ENCODE data around the gene PARVA.
"Not testable (repeated sequence)": the region's sequence is repeated elsewhere in the genome, so short reads cannot be mapped to it uniquely, and the experiment has no call there.

PARVA gene

GRCh38 chr11:12377106-12377823, at the start of gene PARVA:
TSS of gene PARVA (plus strand) at chr11:12377571. CDS start at chr11:12377648, 77 bp downstream.
- DNase-seq, result no peak

DNA sequence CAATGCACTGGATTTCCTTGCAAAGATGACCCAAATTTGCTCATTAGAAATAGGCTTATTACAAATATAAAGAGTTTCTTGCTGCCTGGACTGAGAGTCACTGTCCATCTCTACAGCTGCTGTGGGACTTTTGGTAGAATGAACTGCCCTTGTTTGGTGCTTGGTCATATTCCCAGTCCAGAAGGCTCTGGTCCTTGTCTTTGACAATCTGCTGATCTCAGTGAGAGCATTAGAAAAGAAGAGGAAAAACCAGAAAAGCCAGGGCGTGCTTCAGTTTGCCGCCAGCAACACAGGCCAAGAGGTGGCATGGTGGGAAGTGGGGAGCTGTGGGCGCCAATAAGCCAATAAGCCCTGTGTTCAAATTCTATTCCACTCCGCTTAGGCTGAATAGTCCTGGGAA, 48.2 kb upstream of the PARVA start:
- no peak for DNase-seq

GRCh38 chr11:12329797-12330196, 47.6 kb upstream of the PARVA start:
- DNase-seq, result no peak

DNA sequence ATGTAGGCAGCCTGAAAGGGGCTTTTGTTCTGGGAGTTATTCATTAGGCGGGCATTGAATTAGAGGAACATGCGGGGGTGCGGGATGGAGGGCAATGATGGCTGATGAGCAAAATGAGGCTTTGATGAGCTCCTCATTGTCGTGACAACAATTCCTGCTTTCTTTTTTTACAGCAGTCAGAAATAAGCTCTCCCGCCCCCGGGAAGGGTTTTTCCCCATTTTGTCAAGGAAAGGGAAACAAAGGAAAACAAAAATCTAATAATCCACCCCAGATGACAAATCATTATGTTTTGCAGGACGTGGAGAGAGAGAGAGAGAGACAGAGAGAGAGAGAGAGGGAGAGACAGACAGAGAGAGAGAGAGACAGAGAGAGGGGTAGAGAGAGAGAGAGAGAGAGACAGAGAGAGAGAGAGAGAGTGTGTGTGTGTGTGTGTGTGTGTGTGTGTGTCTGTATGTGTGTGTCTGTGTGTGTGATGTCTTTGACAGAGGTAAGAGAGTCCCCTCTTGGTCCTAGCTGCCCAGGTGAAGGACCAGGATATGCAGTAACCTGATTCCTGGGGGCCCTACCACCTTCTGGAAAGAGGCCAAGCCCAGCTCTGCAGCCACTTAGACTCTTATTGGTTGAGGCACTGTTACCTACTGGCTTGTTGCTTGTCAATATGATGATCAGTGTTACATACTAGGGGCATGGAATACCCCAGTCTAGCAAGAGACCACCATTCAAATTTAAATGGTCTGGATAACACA, 46.7 kb upstream of the PARVA start:
- DNase-seq, result no peak

DNA sequence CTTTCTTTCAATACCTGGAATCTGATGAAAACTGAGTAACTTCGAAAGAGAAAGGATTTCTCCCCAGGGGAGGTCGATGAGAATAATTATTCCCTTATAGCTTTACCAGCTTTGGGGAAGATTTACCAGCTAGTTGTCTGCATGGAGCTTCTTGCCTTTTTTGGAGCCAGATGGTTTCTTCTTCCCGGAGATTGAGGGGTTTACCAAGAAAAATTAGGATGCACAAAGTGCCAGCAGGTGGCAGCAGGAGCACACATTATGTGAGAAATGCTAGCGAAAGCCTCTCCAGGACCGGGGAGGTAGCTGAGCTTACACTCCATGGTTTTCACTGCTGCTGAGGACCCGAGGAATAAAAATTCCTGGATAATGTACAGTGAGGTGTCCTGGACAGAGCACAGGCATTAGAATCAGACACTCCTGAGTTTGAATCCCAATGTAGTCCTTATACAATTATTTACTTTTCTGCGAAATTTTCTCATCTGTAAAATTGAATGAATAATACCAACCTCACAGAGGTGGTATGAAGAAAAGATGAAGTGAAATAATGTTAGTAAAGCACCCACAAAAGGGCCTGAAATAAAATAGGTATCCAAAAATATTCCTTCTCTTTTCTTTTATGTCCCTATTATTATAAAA, 46.0 kb upstream of the PARVA start:
- peak; percentile 69 for DNase-seq

GRCh38 chr11:12343526-12343925, 33.8 kb upstream of the PARVA start:
- no peak for DNase-seq

- no peak for DNase-seq
Observed at GRCh38 chr11:12353534-12353933, 23.8 kb upstream of the PARVA start.

- DNase-seq, result no peak
Observed at GRCh38 chr11:12354750-12355545, 22.4 kb upstream of the PARVA start.

- no peak for DNase-seq
Observed at GRCh38 chr11:12356944-12357655, 20.3 kb upstream of the PARVA start.

DNA sequence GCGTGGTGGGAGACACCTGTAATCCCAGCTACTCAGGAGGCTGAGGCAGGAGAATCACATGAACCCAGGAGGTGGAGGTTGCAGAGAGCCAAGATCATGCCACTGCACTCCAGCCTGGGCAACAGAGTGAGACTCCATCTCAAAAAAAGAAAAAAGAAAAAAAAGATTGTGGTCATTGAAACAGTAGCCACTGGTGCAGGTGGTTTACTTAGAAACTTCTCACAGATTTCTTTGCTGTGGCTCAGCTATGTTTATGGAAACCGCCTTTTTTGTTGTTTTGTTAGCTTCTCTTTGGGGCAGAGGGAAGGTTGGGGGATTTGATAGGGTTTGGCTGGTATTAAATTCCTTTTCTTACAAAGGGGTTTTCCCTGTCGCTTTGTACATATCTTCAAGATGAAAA, 19.7 kb upstream of the PARVA start:
- not testable (repeated sequence) for DNase-seq

GRCh38 chr11:12358302-12359188, 18.8 kb upstream of the PARVA start:
- no peak for DNase-seq

GRCh38 chr11:12359761-12360160, 17.6 kb upstream of the PARVA start:
- no peak for DNase-seq

GRCh38 chr11:12361682-12362081, 15.7 kb upstream of the PARVA start:
- DNase-seq, result no peak

- DNase-seq, result no peak
Observed at GRCh38 chr11:12362857-12363256, 14.5 kb upstream of the PARVA start.

DNA sequence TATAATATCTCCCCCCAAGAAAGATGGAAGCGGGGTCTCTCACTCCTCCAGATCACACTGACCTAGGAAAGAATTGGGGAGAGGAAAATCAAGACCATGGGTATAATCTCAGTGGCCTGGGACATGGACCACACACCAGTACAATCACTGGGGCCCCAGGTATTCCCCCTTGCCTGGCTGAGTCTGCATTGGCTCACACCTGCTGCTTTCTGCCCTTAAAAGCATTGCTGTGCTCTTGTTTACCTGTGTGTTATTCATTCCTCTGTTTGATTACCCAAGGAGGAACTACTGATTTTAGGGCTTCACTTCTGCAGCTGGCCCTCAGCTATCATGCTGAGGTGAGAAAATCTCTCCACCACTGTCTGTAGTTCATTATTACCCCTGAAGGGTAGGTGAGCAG, 14.0 kb upstream of the PARVA start:
- DNase-seq, result no peak

DNA sequence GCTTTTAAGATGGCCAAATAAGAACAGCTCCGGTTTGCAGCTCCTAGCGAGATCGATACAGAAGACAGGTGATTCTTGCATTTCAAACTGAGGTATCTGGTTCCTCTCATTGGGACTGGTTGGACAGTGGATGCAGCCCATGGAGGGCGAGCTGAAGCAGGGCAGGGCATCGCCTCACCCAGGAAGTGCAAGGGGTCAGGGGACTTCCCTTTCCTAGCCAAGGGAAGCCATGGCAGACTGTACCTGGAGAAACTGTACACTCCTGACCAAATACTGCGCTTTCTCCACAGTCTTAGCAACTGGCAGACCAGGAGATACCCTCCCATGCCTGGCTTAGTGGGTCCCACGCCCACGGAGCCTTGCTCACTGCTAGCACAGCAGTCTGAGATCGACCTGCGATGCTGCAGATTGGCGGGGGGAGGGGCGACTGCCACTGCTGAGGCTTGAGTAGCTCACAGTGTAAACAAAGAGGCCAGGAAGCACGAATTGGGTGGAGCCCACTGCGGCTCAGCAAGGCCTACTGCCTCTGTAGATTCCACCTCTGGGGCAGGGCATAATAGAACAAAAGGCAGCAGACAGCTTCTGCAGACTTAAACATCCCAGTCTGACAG, 11.3 kb upstream of the PARVA start:
- DNase-seq, result peak; percentile 28

- DNase-seq, result not testable (repeated sequence)
Observed at GRCh38 chr11:12367057-12367456, 10.3 kb upstream of the PARVA start.

DNA sequence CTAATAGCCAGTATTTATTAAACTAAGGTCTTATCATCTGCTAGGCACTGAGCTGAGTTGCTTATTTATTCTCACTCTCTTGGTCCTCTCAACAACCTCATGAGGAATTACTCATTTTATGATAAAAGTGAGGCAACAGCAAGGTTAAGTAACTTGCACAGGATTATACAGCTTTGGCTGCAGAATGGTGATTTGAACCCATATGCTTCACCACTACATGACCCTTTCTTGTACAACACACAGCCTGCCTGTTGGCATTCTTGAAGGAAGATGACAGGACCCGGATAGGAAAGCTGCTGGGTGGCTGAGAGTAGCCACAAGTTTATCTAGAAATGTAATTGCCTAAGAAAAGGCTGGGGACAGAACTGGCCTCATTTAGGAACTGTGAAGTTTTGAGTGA, 5.3 kb upstream of the PARVA start:
- DNase-seq, result no peak

DNA sequence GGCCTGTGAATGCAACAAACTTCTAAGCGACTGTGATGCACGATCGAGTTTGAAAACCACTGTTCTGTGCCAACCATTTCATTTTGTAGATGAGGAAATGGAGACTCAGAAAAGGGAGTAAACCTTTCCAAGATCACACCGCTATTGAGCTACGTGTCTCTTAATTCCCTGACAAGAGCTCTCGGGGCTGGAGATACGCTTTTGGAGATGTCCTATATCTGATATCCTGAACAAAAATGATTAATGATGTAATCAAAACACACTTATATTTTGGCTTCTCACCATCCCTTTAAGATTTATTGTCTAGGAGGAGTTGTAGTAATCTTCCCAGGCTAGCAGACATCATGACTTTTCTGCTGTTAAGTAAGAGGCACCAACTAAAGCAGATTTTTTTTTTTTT, 1.7 kb upstream of the PARVA start:
- DNase-seq, result no peak

DNA sequence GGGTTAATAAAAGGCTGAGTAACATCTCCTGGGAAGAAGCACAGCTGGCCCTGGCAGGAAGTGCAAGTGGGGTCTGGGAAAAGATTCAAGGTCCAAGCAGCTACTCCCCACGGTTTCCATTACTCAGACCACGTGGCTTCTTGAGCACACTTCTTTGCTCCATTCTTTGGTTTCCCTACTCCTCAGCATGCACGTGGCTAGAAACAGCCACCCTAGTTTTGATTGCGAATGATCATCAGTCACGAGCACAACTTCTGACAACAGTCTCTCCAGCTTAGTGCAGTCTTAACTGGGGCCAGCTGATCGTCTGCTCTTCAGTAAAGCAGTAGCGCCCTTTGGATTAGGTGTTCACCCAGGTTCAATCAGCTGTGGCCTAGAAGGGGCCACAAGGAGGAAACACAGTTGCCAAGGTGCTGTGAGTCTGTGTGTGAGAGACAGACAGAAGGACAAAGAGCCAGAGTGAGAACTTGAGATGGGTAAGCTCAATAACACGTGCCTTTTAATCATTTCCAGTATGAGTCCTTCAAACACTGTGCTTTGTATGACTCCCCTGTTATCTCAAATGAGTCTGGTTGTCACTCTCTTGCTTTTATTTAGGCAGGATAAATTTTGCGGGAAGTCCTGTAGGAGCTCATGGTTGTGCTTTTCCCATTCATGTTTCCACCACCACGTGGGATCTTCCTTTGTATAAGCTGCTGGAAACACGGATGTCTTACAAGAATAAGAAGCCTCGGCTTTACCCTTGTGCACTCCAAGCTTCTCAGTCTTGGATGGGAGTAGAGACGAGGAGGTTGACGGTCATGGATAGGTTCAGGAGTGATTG, 901 bp upstream of the PARVA start:
- no peak for DNase-seq

All from activated CD8-positive, alpha-beta memory T cell treated with anti-CD3 and anti-CD28 coated beads, Interleukin-2, amount 50 U/mL, for 4 hours (primary cell).